Psoas muscle (tissue), 8 donors: ENCODE measurements around the gene PRICKLE1. TPM values are rescaled to one million over a fixed set of nuclear protein-coding genes. Genes with fewer than 3 reads are reported as not detected.

ENCODE experiments used
- ATAC-seq, 4 donors: fragments of 200-7000 bp; cut with Tn5 transposase; one replicate each; pipeline ENCODE4 v1.9.1; 2020; ENCODE audit warnings: moderate library complexity in 3 of 4, mild to moderate bottlenecking in 2 of 4
- DNase-seq, 2 donors: peaks; one replicate each; pipeline ENCODE4 v3.0.0-alpha.2; 2020
- H3K27ac ChIP-seq: fragments of 200-600 bp; one replicate; pipeline ENCODE4 v1.8.0; 2022
- H3K27me3 ChIP-seq, 3 donors: fragments of 200-600 bp in 1 of 3; one replicate each; pipeline versions ENCODE4 v1.6.1 to v1.8.0; 2013 to 2022; ENCODE audit warnings: low read length in 2 of 3, mild to moderate bottlenecking in 2 of 3, moderate library complexity in 1 of 3; ENCODE audit not compliant: insufficient read depth in 3 of 3
- H3K36me3 ChIP-seq, 2 donors: fragments of 200-600 bp in 1 of 2; one replicate each; pipeline versions ENCODE4 v1.6.1 to v1.8.0; 2013 to 2022; ENCODE audit warnings: low read depth in 1 of 2, mild to moderate bottlenecking in 1 of 2, moderate library complexity in 1 of 2; ENCODE audit not compliant: insufficient read depth in 1 of 2
- H3K4me1 ChIP-seq: fragments of 200-600 bp; one replicate; pipeline ENCODE4 v1.8.0; 2022
- H3K4me3 ChIP-seq: fragments of 200-600 bp; one replicate; pipeline ENCODE4 v1.8.0; 2022; ENCODE audit warnings: mild to moderate bottlenecking
- H3K9me3 ChIP-seq: fragments of 200-600 bp; one replicate; pipeline ENCODE4 v1.8.0; 2022
- WGBS, 3 donors: extraction: QIAGEN DNeasy Blood & Tissue Kit; methylation state at CpG; one replicate each; pipeline versions ENCODE4 v1.1.6 to v1.1.7; 2013; 5-methylcytosine and 5-hydroxymethylcytosine counted together
- intact Hi-C, 2 donors: fragments of 100-400 bp; cut with DNase I; formaldehyde crosslinking; loops; one replicate each; pipeline versions ENCODE4 v1.11.0 to v1.14.2; 2022
- polyA plus RNA-seq, 3 donors: library from polyadenylated mRNA; stranded (reverse); fragments of 200-250 nt; gene quantifications; one replicate each; pipeline ENCODE4 v1.2.3, GENCODE V29; 2013
- total RNA-seq, 4 donors: library from RNA; stranded (reverse); fragmentation: NEBNext Ultra II Directional in 2 of 4; extraction: Animal tissue kit (Norgen Biotek cat#: 25700) in 2 of 4; gene quantifications; one replicate each; pipeline versions ENCODE4 v1.2.1 to v1.2.4, GENCODE V29; 2021 to 2023
- TF ChIP-seq, protein P1 (sequence below): fragments of 200-600 bp; IDR thresholded peaks from one replicate; pipeline ENCODE4 v1.8.0; 2022; ENCODE audit warnings: antibody characterized with exemption
- donor health status: healthy with polysubstance abuse.
- donor health status: DM: no; HTN: no; CAD: no; lungs with moderate emphysema.
- donor health status: Bipolar disorder and iron deficiency.
- donor health status: healthy.
- donor health status: DM: yes; HTN: yes; CAD: no.
- donor health status: DM: no; HTN: no; CAD: no.
- donor health status: DM: no; HTN: no; CAD: no.
- donor health status: DM: yes; HTN: yes; CAD: no.

The PRICKLE1 gene
- total and polyA plus RNA-seq, 7 donors = 0.37 to 7.6 (median 1.7) TPM

- Histone ChIP-seq H3K4me3 (no peak overlapping the region), H3K36me3 (peaks cover 4 to 21% of the 10 kb centered on the region in 2 donors), H3K4me1 (peaks cover 4% of the 10 kb centered on the region), H3K27me3 (no peaks in the 10 kb centered on the region), H3K9me3 (no peaks in the 10 kb centered on the region), H3K27ac (no peak overlapping the region)
- WGBS, 3 donors = 48 to 64% (median 59%) methylated on average over 1 of the region's 1 CpG
- ATAC-seq (no peak), DNase-seq (no peak)
- intact Hi-C loops = no loop called here
- TF ChIP-seq, protein P1, sequence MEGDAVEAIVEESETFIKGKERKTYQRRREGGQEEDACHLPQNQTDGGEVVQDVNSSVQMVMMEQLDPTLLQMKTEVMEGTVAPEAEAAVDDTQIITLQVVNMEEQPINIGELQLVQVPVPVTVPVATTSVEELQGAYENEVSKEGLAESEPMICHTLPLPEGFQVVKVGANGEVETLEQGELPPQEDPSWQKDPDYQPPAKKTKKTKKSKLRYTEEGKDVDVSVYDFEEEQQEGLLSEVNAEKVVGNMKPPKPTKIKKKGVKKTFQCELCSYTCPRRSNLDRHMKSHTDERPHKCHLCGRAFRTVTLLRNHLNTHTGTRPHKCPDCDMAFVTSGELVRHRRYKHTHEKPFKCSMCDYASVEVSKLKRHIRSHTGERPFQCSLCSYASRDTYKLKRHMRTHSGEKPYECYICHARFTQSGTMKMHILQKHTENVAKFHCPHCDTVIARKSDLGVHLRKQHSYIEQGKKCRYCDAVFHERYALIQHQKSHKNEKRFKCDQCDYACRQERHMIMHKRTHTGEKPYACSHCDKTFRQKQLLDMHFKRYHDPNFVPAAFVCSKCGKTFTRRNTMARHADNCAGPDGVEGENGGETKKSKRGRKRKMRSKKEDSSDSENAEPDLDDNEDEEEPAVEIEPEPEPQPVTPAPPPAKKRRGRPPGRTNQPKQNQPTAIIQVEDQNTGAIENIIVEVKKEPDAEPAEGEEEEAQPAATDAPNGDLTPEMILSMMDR = no peak
Measured at GRCh38 chr12:42473130-42473529, 116.4 kb downstream of the PRICKLE1 start.

- Histone ChIP-seq H3K27ac (no peak overlapping the region), H3K4me1 (peaks cover 4% of the 10 kb centered on the region), H3K27me3 (no peaks in the 10 kb centered on the region), H3K9me3 (no peaks in the 10 kb centered on the region), H3K36me3 (peaks cover 4 to 25% of the 10 kb centered on the region in 2 donors), H3K4me3 (no peak overlapping the region)
- WGBS, 3 donors = 80 to 89% (median 88%) methylated on average over 3 of the region's 3 CpGs
- TF ChIP-seq, protein P1 = no peak
- intact Hi-C loops = no loop called here
- no peak for DNase-seq
- no peak for ATAC-seq
Measured at GRCh38 chr12:42472376-42472775, 117.2 kb downstream of the PRICKLE1 start.

GRCh38 chr12:42469355-42470175, 120.0 kb downstream of the PRICKLE1 start:
- DNase-seq (no peak), ATAC-seq (no peak)
- no peak overlapping the region for H3K4me3 ChIP-seq
- no peak overlapping the region for H3K27ac ChIP-seq
- 79 to 83% (median 80%) methylated on average over 7 of the region's 7 CpGs for WGBS, 3 donors
- H3K9me3 ChIP-seq = no peaks in the 10 kb centered on the region
- TF ChIP-seq, protein P1 = no peak
- H3K4me1 ChIP-seq = peaks cover 4% of the 10 kb centered on the region
- H3K27me3 ChIP-seq = no peaks in the 10 kb centered on the region
- intact Hi-C loops = no loop called here
- H3K36me3 ChIP-seq = peaks cover 4 to 46% of the 10 kb centered on the region in 2 donors

DNA sequence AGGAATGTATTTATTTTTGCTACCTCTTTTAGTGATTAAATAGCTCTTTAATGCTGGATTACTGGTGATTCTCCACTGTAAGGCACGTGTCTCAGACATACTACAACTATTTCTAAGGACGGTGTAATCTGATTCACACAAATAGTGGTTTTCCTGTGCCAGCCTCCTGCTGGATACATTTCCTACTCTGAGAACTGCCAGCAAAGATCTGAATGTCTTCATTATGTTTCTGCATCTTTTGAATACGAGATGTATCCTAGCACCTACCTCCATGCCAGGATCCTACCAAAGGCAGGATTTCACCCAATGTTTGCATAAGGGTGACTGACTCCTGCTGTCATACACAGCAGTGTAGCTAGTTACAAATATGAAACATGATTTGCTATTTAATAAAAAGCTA, 120.6 kb downstream of the PRICKLE1 start:
- WGBS, 3 donors = 20 to 53% (median 40%) methylated on average over 3 of the region's 3 CpGs
- H3K27ac ChIP-seq = no peak overlapping the region
- no peak for ATAC-seq
- no peaks in the 10 kb centered on the region for H3K9me3 ChIP-seq
- TF ChIP-seq, protein P1 = no peak
- no peaks in the 10 kb centered on the region for H3K27me3 ChIP-seq
- no peak overlapping the region for H3K4me3 ChIP-seq
- DNase-seq = no peak
- intact Hi-C loops = no loop called here
- peaks cover 4% of the 10 kb centered on the region for H3K4me1 ChIP-seq
- H3K36me3 ChIP-seq = peaks cover 4 to 50% of the 10 kb centered on the region in 2 donors
